MM.1S (cell line): ENCODE results near the gene CH25H.

ENCODE experiments used
- DNase-seq: peaks from one replicate; pipeline ENCODE4 v3.0.0-alpha.2; 2015
- H2AFZ ChIP-seq: fragments of 300-600 bp; sonication (generic); 2 replicates; pipeline ENCODE4 v1.6.0; 2016; ENCODE audit warnings: antibody characterized with exemption, low read length
- H3F3A ChIP-seq: fragments of 300-600 bp; sonication (generic); 2 replicates; pipeline ENCODE4 v1.6.1; 2016; ENCODE audit warnings: mild to moderate bottlenecking, antibody characterized with exemption, low read length, moderate library complexity, mixed read lengths; ENCODE audit not compliant: insufficient read depth
- H3K27ac ChIP-seq: fragments of 300-600 bp; sonication (generic); 2 replicates; pipeline ENCODE4 v1.5.1; 2016; ENCODE audit warnings: mild to moderate bottlenecking, low read length
- H3K27me3 ChIP-seq: fragments of 300-600 bp; sonication (generic); replicated peaks from 2 replicates; pipeline ENCODE4 v1.6.0; 2016; ENCODE audit warnings: low read length; ENCODE audit not compliant: insufficient read depth
- H3K36me3 ChIP-seq: fragments of 300-600 bp; sonication (generic); replicated peaks from 2 replicates; pipeline ENCODE4 v1.6.1; 2016; ENCODE audit warnings: mild to moderate bottlenecking, low read length, mixed read lengths; ENCODE audit not compliant: insufficient read depth
- H3K4me1 ChIP-seq: fragments of 300-600 bp; sonication (generic); 2 replicates; pipeline ENCODE4 v1.6.1; 2016; ENCODE audit warnings: low read length, mixed read lengths
- H3K4me2 ChIP-seq: fragments of 300-600 bp; sonication (generic); 2 replicates; pipeline ENCODE4 v1.6.0; 2016; ENCODE audit warnings: low read depth, low read length
- H3K4me3 ChIP-seq: fragments of 300-600 bp; sonication (generic); 2 replicates; pipeline ENCODE4 v1.5.1; 2016; ENCODE audit warnings: low read length, mixed read lengths
- H3K79me2 ChIP-seq: fragments of 300-600 bp; sonication (generic); 2 replicates; pipeline ENCODE4 v1.6.1; 2016; ENCODE audit warnings: mixed run types, low read length, mixed read lengths
- H3K9ac ChIP-seq: fragments of 300-600 bp; sonication (generic); 2 replicates; pipeline ENCODE4 v1.6.1; 2016; ENCODE audit warnings: low read length, mixed read lengths
- H3K9me2 ChIP-seq: fragments of 300-600 bp; sonication (generic); replicated peaks from 2 replicates; pipeline ENCODE4 v1.6.1; 2016; ENCODE audit warnings: mild to moderate bottlenecking, low read length, mixed read lengths; ENCODE audit not compliant: insufficient read depth
- H3K9me3 ChIP-seq: fragments of 300-600 bp; sonication (generic); replicated peaks from 2 replicates; pipeline ENCODE4 v1.6.1; 2016; ENCODE audit warnings: mild to moderate bottlenecking, low read length, mixed read lengths; ENCODE audit not compliant: insufficient read depth
- H4K20me1 ChIP-seq: fragments of 300-600 bp; sonication (generic); 2 replicates; pipeline ENCODE4 v1.6.1; 2016; ENCODE audit warnings: mild to moderate bottlenecking, low read length, moderate library complexity, mixed read lengths; ENCODE audit not compliant: insufficient read depth
- EZH2 ChIP-seq: fragments of 300-600 bp; sonication (generic); optimal IDR thresholded peaks from 2 replicates; pipeline ENCODE3; 2017; ENCODE audit warnings: low read depth, mild to moderate bottlenecking, antibody characterized with exemption, low read length, mixed read lengths
- EZH2phosphoT487 ChIP-seq: fragments of 300-600 bp; sonication (generic); IDR thresholded peaks from 2 replicates; pipeline ENCODE4 v1.6.1; 2018; ENCODE audit warnings: antibody characterized with exemption, low read length
- TF ChIP-seq, protein P1 (sequence below): fragments of 300-600 bp; sonication (generic); IDR thresholded peaks from 2 replicates; pipeline ENCODE4 v1.5.1; 2016; ENCODE audit warnings: antibody characterized with exemption, low read length, mixed read lengths

CH25H gene

DNA sequence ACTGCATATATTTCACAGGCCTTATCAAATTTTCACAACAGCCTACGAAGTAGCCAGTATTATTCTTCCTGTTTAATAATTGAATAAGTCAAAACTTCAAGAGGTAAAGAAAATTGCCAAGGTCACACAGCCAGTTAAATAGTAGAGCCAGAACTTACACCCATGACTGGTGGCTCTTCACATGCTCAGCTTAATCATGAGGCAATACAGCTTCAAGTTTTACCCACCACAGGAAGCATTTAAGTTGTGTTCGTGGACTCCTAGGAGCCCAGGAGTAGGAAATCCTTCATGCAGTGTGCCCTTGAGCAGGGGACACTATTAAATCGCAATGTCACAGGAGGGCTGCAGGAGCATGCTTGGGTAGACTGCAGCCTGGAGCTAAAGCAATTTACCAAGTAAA is 33.4 kb upstream of the CH25H start:
- no peak overlapping the region for H3K9ac ChIP-seq
- H3K9me2 ChIP-seq = no peaks in the 10 kb centered on the region
- TF ChIP-seq, protein P1, sequence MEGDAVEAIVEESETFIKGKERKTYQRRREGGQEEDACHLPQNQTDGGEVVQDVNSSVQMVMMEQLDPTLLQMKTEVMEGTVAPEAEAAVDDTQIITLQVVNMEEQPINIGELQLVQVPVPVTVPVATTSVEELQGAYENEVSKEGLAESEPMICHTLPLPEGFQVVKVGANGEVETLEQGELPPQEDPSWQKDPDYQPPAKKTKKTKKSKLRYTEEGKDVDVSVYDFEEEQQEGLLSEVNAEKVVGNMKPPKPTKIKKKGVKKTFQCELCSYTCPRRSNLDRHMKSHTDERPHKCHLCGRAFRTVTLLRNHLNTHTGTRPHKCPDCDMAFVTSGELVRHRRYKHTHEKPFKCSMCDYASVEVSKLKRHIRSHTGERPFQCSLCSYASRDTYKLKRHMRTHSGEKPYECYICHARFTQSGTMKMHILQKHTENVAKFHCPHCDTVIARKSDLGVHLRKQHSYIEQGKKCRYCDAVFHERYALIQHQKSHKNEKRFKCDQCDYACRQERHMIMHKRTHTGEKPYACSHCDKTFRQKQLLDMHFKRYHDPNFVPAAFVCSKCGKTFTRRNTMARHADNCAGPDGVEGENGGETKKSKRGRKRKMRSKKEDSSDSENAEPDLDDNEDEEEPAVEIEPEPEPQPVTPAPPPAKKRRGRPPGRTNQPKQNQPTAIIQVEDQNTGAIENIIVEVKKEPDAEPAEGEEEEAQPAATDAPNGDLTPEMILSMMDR = no peak
- TF ChIP-seq EZH2 (no peak), EZH2phosphoT487 (no peak)
- no peak overlapping the region for H3K4me3 ChIP-seq
- no peaks in the 10 kb centered on the region for H4K20me1 ChIP-seq
- no peak overlapping the region for H3K4me2 ChIP-seq
- H3K79me2 ChIP-seq = no peaks in the 10 kb centered on the region
- H3K27ac ChIP-seq = no peak overlapping the region
- H2AFZ ChIP-seq = no peak overlapping the region
- H3K9me3 ChIP-seq = no peaks in the 10 kb centered on the region
- H3K27me3 ChIP-seq = no peaks in the 10 kb centered on the region
- DNase-seq = no peak
- no peaks in the 10 kb centered on the region for H3K4me1 ChIP-seq
- H3K36me3 ChIP-seq = no peaks in the 10 kb centered on the region
- H3F3A ChIP-seq = no peaks in the 10 kb centered on the region

DNA sequence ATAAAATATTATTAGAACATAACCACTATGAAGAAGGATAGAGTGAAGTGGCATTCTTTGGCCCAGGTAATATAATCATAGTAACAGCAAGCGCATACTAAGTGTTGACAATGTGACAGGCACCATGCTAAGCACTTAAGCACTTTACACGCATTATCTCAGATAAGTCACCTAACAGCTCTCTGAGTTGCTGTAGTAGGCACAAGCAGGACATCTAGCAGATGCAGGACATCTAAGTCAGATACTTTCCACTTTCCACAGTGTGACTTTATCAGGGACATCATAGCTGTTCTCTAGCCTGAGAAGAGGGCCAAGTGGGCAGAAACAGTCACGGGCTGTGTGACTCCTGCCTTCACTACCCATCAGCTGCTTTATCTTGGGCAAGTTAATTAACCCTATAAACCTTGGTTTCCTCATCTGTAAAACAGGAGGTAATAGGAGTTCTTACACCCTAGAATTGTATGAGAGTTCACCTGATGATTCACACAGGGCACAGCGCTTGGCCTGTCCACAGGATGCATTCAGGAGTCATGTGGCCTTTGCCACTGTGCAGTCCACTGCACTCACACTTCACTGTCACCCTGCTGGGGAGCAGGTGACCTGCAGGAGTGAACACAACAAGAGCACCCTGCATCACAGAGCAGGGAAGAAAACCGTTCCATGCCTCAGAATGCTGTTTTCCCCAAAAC is 32.0 kb upstream of the CH25H start:
- Histone ChIP-seq H3K36me3 (no peaks in the 10 kb centered on the region), H3K4me3 (no peak overlapping the region), H3K4me2 (no peak overlapping the region), H3K9me3 (no peaks in the 10 kb centered on the region), H3K9ac (no peak overlapping the region), H3K27me3 (no peaks in the 10 kb centered on the region), H3K4me1 (no peaks in the 10 kb centered on the region), H3K79me2 (no peaks in the 10 kb centered on the region), H3K27ac (no peak overlapping the region), H2AFZ (no peak overlapping the region), H4K20me1 (no peaks in the 10 kb centered on the region), H3K9me2 (no peaks in the 10 kb centered on the region), H3F3A (no peaks in the 10 kb centered on the region)
- TF ChIP-seq, protein P1 = no peak
- no peak for TF ChIP-seq EZH2
- no peak for TF ChIP-seq EZH2phosphoT487
- no peak for DNase-seq

DNA sequence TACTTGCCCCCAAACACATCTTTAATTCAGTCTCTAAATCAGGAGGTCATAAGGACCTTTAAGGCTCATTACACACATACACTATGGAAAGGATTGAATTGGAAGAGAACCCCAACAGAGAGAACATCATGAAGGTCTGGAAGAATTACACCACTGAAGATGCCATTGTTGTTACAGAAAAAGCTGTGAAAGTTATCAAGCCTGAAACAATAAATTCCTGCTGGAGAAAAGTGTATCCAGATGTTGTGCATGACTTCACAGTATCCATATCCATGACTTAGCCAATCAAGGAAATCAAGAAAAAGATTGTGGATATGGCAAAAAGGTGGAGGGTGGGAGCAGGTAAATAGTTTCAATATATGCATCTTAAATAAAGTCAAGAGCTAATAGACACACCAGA is 30.7 kb upstream of the CH25H start:
- Histone ChIP-seq H2AFZ (no peak overlapping the region), H3K27me3 (no peaks in the 10 kb centered on the region), H3K79me2 (no peaks in the 10 kb centered on the region), H4K20me1 (no peaks in the 10 kb centered on the region), H3K4me2 (no peak overlapping the region), H3K4me1 (no peaks in the 10 kb centered on the region), H3F3A (no peaks in the 10 kb centered on the region), H3K4me3 (no peak overlapping the region), H3K9me3 (no peaks in the 10 kb centered on the region), H3K9me2 (no peaks in the 10 kb centered on the region), H3K9ac (no peak overlapping the region), H3K27ac (no peak overlapping the region), H3K36me3 (no peaks in the 10 kb centered on the region)
- no peak for DNase-seq
- TF ChIP-seq EZH2 = no peak
- TF ChIP-seq, protein P1 = no peak
- TF ChIP-seq EZH2phosphoT487 = no peak
